HG03442 (cell line): ENCODE results near the gene TCP11X2.
"Not testable (repeated sequence)": the region's sequence is repeated elsewhere in the genome, so short reads cannot be mapped to it uniquely, and the experiment has no call there.

Experiments
- ATAC-seq: cut with Tn5 transposase; IDR thresholded peaks from one replicate; pipeline ENCODE4 v1.9.1; 2021; ENCODE audit warnings: mild to moderate bottlenecking, moderate library complexity; ENCODE audit not compliant: unreplicated experiment

The TCP11X2 gene

GRCh38 chrX:102471762-102472220 lies at the start of gene TCP11X2:
TSS of gene TCP11X2 (minus strand) at chrX:102471812.
- ATAC-seq, result not testable (repeated sequence)

GRCh38 chrX:102517326-102517725 lies 45.7 kb upstream of the TCP11X2 start:
- no peak for ATAC-seq

GRCh38 chrX:102515975-102516941 lies 44.6 kb upstream of the TCP11X2 start, which contains the start of gene TMSB15A:
TSS of gene TMSB15A (minus strand) at chrX:102516739.
- peak; percentile 90 for ATAC-seq

GRCh38 chrX:102514536-102514935 lies 42.9 kb upstream of the TCP11X2 start:
- no peak for ATAC-seq

- ATAC-seq, result no peak
These were observed 27.1 kb upstream of the TCP11X2 start for GRCh38 chrX:102498732-102499131.

- no peak for ATAC-seq
These were observed 20.2 kb upstream of the TCP11X2 start for GRCh38 chrX:102491766-102492165.

- ATAC-seq, result not testable (repeated sequence)
These were observed 7.2 kb upstream of the TCP11X2 start for GRCh38 chrX:102478765-102479164.

- not testable (repeated sequence) for ATAC-seq
These were observed 1.4 kb downstream of the TCP11X2 start for GRCh38 chrX:102470215-102470614.

- ATAC-seq, result not testable (repeated sequence)
These were observed 13.0 kb downstream of the TCP11X2 start for GRCh38 chrX:102458615-102459014.

- not testable (repeated sequence) for ATAC-seq
These were observed 31.7 kb downstream of the TCP11X2 start, which contains the start of gene NXF2B for GRCh38 chrX:102439908-102440307. TSS of gene NXF2B (minus strand) at chrX:102440008. CDS start at chrX:102380036, 59,972 bp downstream.

- ATAC-seq, result not testable (repeated sequence)
These were observed 57.1 kb downstream of the TCP11X2 start for GRCh38 chrX:102414493-102414892.
